Hepatocyte (in vitro differentiated cells): ENCODE measurements around the gene KCNQ1. TPM values are rescaled to one million over a fixed set of nuclear protein-coding genes. Genes with fewer than 3 reads are reported as not detected.

Experiments
- DNase-seq: peaks from one replicate; pipeline ENCODE4 v3.0.0-alpha.2; 2016; ENCODE audit warnings: low spot score
- H2AFZ ChIP-seq: fragments of 200-600 bp; sonication (generic); 2 replicates; pipeline ENCODE4 v1.6.0; 2016; ENCODE audit warnings: antibody characterized with exemption, mild to moderate bottlenecking
- H3K27ac ChIP-seq: fragments of 200-600 bp; sonication (generic); 2 replicates; pipeline ENCODE4 v1.5.1; 2016; ENCODE audit warnings: mild to moderate bottlenecking
- H3K27me3 ChIP-seq: fragments of 200-600 bp; sonication (generic); 2 replicates; pipeline ENCODE4 v1.6.1; 2016
- H3K36me3 ChIP-seq: fragments of 200-600 bp; sonication (generic); replicated peaks from 2 replicates; pipeline ENCODE4 v1.5.1; 2016; ENCODE audit warnings: low read depth; ENCODE audit not compliant: insufficient read depth
- H3K4me1 ChIP-seq: fragments of 200-600 bp; sonication (generic); 2 replicates; pipeline ENCODE4 v1.5.1; 2016; ENCODE audit warnings: mild to moderate bottlenecking, moderate library complexity; ENCODE audit not compliant: insufficient read depth
- H3K4me2 ChIP-seq: fragments of 200-600 bp; sonication (generic); 2 replicates; pipeline ENCODE4 v1.6.0; 2016
- H3K4me3 ChIP-seq: fragments of 200-600 bp; sonication (generic); 2 replicates; pipeline ENCODE4 v1.5.1; 2016; ENCODE audit warnings: mild to moderate bottlenecking
- H3K79me2 ChIP-seq: fragments of 200-600 bp; sonication (generic); 2 replicates; pipeline ENCODE4 v1.6.0; 2017; ENCODE audit warnings: mild to moderate bottlenecking
- H3K9me2 ChIP-seq: fragments of 200-600 bp; sonication (generic); replicated peaks from 2 replicates; pipeline ENCODE4 v1.6.0; 2017; ENCODE audit warnings: mild to moderate bottlenecking; ENCODE audit not compliant: insufficient read depth
- H3K9me3 ChIP-seq: fragments of 200-600 bp; sonication (generic); 2 replicates; pipeline ENCODE4 v1.5.1; 2016; ENCODE audit warnings: low read depth, mild to moderate bottlenecking
- H4K20me1 ChIP-seq: fragments of 200-600 bp; sonication (generic); 2 replicates; pipeline ENCODE4 v1.6.0; 2016; ENCODE audit warnings: mild to moderate bottlenecking; ENCODE audit not compliant: insufficient read depth, poor library complexity, severe bottlenecking
- EZH2 ChIP-seq: fragments of 200-600 bp; sonication (generic); IDR thresholded peaks from 2 replicates; pipeline ENCODE4 v1.6.1; 2016; ENCODE audit warnings: antibody characterized with exemption, mild to moderate bottlenecking, borderline replicate concordance
- EZH2phosphoT487 ChIP-seq: fragments of 200-600 bp; sonication (generic); IDR thresholded peaks from one replicate; pipeline ENCODE4 v1.6.1; 2018; ENCODE audit warnings: antibody characterized with exemption, mild to moderate bottlenecking, low read depth, moderate library complexity; ENCODE audit not compliant: unreplicated experiment, severe bottlenecking
- WGBS: methylation state at CpG from one replicate; pipeline ENCODE4 v1.1.6; 2016; ENCODE audit warnings: low lambda C conversion rate; ENCODE audit errors: missing lambda C conversion rate; 5-methylcytosine and 5-hydroxymethylcytosine counted together
- polyA plus RNA-seq: library from polyadenylated mRNA; unstranded; fragments of >200 nt; fragmentation: Nextera tagmentation; extraction: Ambion mirVana; gene quantifications from 2 replicates; pipeline ENCODE4 v1.2.1, GENCODE V29; 2016
- total RNA-seq: library from RNA; depleted of rRNA; stranded (reverse); fragments of >200 nt; gene quantifications from 2 replicates; pipeline ENCODE4 v1.2.3, GENCODE V29; 2014
- TF ChIP-seq, protein P1 (sequence below): fragments of 200-600 bp; sonication (generic); IDR thresholded peaks from 2 replicates; pipeline ENCODE4 v1.5.1; 2016; ENCODE audit warnings: antibody characterized with exemption, mild to moderate bottlenecking; ENCODE audit not compliant: poor library complexity

The KCNQ1 gene
- total and polyA plus RNA-seq, 2 experiments from 2014 or later: 1.8 to 6.4 TPM

DNA sequence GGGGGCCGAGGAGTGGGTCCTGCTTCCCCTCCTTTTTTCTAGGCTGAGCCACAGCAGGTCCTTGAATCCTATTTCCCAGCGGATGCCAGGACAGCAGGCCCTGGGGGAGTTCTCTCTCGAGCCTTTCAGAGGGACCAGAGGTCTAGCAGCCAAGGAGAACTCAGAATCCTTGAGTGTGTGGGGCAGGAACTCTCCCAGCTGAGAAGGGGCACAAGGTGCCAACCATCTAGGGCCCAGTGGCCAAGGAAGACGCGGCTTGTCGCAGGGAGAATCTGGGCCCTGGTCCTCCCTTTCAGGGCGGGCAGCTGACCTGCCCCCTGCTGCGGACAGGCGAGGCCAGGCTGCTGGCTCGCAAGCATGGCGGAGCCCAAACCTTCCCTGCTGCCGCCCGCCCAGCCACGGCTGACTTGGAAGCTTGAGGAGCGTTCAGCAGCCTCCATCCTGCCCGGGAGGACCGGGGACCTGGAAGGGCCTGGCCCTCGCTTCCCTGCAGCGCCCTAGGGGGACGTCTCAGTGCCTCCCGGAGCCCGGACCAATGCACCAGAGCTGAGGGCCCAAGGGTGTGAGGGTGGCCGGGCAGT, 45.2 kb upstream of the KCNQ1 start:
- no peak for DNase-seq
- WGBS: 52% methylated on average over 19 of the region's 23 CpGs
- no peak for TF ChIP-seq EZH2
- no peak for TF ChIP-seq EZH2phosphoT487
- TF ChIP-seq, protein P1, sequence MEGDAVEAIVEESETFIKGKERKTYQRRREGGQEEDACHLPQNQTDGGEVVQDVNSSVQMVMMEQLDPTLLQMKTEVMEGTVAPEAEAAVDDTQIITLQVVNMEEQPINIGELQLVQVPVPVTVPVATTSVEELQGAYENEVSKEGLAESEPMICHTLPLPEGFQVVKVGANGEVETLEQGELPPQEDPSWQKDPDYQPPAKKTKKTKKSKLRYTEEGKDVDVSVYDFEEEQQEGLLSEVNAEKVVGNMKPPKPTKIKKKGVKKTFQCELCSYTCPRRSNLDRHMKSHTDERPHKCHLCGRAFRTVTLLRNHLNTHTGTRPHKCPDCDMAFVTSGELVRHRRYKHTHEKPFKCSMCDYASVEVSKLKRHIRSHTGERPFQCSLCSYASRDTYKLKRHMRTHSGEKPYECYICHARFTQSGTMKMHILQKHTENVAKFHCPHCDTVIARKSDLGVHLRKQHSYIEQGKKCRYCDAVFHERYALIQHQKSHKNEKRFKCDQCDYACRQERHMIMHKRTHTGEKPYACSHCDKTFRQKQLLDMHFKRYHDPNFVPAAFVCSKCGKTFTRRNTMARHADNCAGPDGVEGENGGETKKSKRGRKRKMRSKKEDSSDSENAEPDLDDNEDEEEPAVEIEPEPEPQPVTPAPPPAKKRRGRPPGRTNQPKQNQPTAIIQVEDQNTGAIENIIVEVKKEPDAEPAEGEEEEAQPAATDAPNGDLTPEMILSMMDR: no peak
- Histone ChIP-seq H3K4me1 (peaks cover 21% of the 10 kb centered on the region), H3K79me2 (peaks cover 22% of the 10 kb centered on the region), H4K20me1 (no peaks in the 10 kb centered on the region), H3K9me3 (no peaks in the 10 kb centered on the region), H3K27ac (peak overlapping the region; percentile 95), H3K27me3 (no peaks in the 10 kb centered on the region), H3K4me2 (peak overlapping the region; percentile 90), H3K4me3 (peak overlapping the region; percentile 35), H2AFZ (no peak overlapping the region), H3K9me2 (no peaks in the 10 kb centered on the region), H3K36me3 (no peaks in the 10 kb centered on the region)

DNA sequence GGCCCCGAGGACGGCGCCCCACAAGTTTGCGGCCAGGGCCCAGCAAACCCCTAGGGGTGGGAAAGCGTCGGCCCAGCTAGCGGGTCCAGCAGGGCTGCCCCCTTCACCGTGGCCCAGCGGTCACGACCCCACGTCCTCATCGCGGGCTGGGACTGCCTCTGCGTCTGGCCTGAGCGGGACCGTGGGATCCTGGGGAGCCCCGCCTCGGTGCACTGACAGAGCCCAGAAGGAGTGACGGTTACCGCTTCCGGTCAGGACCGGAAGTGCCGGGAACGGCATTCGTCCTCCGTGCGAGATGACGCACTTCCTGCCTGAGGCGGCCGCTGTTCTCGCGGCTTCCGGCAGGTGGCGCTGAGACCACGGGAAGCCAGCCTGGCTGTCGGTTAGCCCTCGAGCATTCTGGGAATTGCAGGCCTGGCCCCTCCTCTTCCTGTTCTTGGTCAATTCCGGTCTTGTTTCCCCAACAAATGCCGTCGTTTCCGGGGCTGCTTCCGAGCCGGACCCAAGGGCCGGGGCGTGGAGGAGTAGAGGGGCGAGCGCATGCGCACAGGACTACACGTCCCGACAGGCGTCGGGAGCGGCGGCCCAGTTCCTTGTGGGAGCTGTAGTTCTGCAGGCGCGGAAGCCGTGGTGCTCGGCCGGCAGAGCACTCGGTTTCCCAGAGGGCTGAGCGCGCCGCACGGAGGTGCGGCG, 44.6 kb upstream of the KCNQ1 start, which contains the start of gene TSSC4:
Gene TSSC4 (plus strand): TSS at position 682 of the 693 bp plus-strand sequence. CDS start 1,884 bp downstream, outside the sequence.
- WGBS: 3% methylated on average over 66 of the region's 66 CpGs

DNA sequence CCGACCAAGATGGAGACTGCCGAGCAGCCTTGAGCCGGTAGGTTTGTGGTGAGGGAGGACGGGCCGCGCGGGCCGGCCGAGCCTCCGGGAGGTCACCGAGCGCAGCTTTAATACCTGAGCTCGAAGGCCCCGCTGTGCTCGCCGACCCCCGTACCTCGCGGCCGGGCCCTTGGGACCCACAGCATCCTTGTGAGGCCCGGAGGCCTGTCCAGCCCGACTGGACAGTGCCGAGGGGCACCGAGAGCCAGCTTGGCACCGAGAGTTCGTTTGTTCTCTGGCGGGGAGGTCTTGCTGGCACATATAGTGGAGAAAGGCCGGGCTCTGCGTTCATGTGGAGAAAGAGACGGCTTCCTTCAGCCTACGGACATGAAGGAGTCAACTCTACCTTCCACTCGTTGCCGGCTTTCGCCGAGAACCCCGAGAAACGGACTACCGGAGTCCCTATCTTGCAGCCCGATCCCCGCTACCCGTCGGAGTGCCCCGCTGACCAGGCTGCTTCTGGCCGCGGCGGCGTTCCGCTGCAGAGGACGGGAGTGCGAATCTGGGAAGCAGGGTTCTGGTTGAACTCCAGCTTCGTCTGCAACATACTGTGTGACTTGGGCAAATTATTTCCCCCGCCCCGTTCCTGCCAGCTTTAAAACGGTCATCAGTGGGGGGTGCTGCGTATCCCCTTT, 43.9 kb upstream of the KCNQ1 start:
- peak overlapping the region; percentile 88 for H3K27ac ChIP-seq
- H2AFZ ChIP-seq: peak overlapping the region; percentile 13
- peak overlapping the region; percentile 94 for H3K4me2 ChIP-seq
- 2% methylated on average over 55 of the region's 55 CpGs for WGBS
- no peaks in the 10 kb centered on the region for H3K36me3 ChIP-seq
- no peaks in the 10 kb centered on the region for H3K9me2 ChIP-seq
- DNase-seq: no peak
- no peaks in the 10 kb centered on the region for H3K27me3 ChIP-seq
- H3K9me3 ChIP-seq: no peaks in the 10 kb centered on the region
- peak overlapping the region; percentile 95 for H3K4me3 ChIP-seq
- H3K79me2 ChIP-seq: peaks cover 22% of the 10 kb centered on the region
- no peaks in the 10 kb centered on the region for H4K20me1 ChIP-seq
- TF ChIP-seq EZH2phosphoT487 (no peak), EZH2 (no peak)
- TF ChIP-seq, protein P1: no peak
- H3K4me1 ChIP-seq: peaks cover 21% of the 10 kb centered on the region

More for the DNA sequence above, 44.6 kb upstream of the KCNQ1 start, which contains the start of gene TSSC4:
- Histone ChIP-seq H3K9me3 (no peaks in the 10 kb centered on the region), H3K27ac (peak within 1 kb of the TSS; percentile 95), H2AFZ (peak within 1 kb of the TSS; percentile 13), H3K4me1 (peaks cover 21% of the 10 kb centered on the region), H3K79me2 (peaks cover 22% of the 10 kb centered on the region), H3K36me3 (no peaks in the 10 kb centered on the region), H3K27me3 (no peaks in the 10 kb centered on the region), H4K20me1 (no peaks in the 10 kb centered on the region), H3K4me2 (peak within 1 kb of the TSS; percentile 94), H3K4me3 (peak within 1 kb of the TSS; percentile 95), H3K9me2 (no peaks in the 10 kb centered on the region)
- TF ChIP-seq, protein P1: peak; percentile 100
- no peak for TF ChIP-seq EZH2
- no peak for TF ChIP-seq EZH2phosphoT487
- DNase-seq: peak; percentile 100
